ENCODE measurements around the gene SMARCAD1.

Gene SMARCAD1

DNA sequence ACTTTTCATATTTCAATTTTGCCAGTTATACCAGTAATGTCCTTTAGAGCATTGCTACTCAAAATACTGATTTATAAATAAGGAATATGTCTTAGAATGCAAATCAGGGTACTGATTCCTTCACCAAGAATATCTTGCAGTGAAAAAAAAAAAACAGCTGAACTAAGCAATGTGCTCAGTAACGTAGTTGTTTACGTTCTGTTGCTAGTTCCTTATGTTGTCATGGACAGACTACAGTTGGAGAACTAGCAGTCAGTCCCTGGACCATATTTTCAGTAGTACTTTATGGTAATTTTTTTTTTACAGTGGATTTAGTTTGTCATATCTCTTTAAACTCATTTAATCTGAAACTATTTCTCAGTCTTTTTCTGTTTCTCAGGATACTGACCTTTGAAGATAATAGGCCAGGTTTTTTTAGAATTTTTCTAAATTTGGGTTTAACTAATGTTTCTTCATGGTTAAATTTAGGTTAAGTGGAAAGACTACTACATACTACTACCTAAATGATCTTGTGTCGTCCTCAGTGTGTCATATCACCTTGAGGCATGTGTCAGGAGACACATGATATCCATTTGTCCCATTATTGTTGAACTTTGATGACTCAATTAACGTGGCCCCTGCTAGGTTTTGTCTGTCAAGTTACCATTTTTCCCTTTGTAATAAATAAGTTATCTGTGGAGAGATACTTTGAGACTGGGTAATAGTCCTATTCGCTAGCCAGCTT lies 21.0 kb downstream of the SMARCAD1 start:
- TF ChIP-seq MYC (IDR thresholded peaks at IDR 0.05; ENCODE audit: low read depth, low read length) (no peak), POLR2A (IDR thresholded peaks at IDR 0.05; ENCODE audit: extremely low read depth, insufficient read length) (no peak), CTCF (IDR thresholded peaks at IDR 0.05; ENCODE audit: low read depth, low read length) (no peak), MAX (IDR thresholded peaks at IDR 0.05; ENCODE audit: low read depth, low read length) (no peak)
- no peak for DNase-seq (ENCODE audit: low read depth)

DNA sequence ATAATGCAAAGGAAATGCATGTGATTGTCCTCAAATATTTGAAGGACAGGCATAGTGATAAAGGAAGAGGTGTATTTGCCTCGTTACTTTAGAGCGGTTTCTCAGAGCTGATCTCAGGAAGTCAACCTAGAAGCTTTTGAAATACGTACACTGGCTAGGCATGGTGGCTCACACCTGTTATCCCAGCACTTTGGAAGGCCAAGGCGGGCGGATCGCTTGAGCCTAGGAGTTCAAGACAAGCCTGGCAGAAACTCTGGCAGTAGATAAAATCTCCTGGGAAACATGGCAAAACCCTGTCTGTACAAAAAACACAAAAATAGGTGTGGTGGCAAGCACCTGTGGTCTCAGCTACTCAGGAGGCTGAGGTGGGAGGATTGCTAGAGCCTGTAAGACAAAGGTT lies 24.9 kb downstream of the SMARCAD1 start:
- no peak for TF ChIP-seq MAX (IDR thresholded peaks at IDR 0.05; ENCODE audit: low read depth, low read length)
- TF ChIP-seq CTCF (IDR thresholded peaks at IDR 0.05; ENCODE audit: low read depth, low read length): no peak
- TF ChIP-seq POLR2A (IDR thresholded peaks at IDR 0.05; ENCODE audit: extremely low read depth, insufficient read length): no peak
- TF ChIP-seq MYC (IDR thresholded peaks at IDR 0.05; ENCODE audit: low read depth, low read length): no peak
- DNase-seq (ENCODE audit: low read depth): no peak

More for the DNA sequence above, 21.0 kb downstream of the SMARCAD1 start:
- H3K4me3 ChIP-seq (ENCODE audit: low read depth, low read length): no peak overlapping the region

DNA sequence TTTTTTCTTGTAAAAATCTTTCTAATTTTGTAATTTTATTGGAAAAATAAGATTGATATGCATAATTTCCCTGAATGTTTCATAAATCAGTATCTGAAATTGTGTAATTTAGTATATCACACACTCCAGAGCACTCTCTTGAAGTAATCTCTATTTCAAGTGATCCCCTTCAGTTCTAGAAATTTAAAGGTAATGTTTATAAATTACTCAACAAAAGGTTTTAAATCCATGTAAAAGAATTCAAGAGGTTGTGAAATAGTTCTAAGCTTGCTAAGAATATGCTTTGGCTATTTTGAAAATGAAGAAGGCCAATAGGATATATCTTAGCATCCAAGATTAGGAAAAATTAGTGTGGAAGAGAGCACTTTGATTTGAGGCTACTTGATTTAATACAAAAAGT lies 28.2 kb downstream of the SMARCAD1 start:
- no peak overlapping the region for H3K4me3 ChIP-seq (ENCODE audit: low read depth, low read length)
- no peak for TF ChIP-seq MAX (IDR thresholded peaks at IDR 0.05; ENCODE audit: low read depth, low read length)
- TF ChIP-seq POLR2A (IDR thresholded peaks at IDR 0.05; ENCODE audit: extremely low read depth, insufficient read length): no peak
- no peak for TF ChIP-seq MYC (IDR thresholded peaks at IDR 0.05; ENCODE audit: low read depth, low read length)
- no peak for TF ChIP-seq CTCF (IDR thresholded peaks at IDR 0.05; ENCODE audit: low read depth, low read length)
- DNase-seq (ENCODE audit: low read depth): no peak

More for the DNA sequence above, 24.9 kb downstream of the SMARCAD1 start:
- no peak overlapping the region for H3K4me3 ChIP-seq (ENCODE audit: low read depth, low read length)

DNA sequence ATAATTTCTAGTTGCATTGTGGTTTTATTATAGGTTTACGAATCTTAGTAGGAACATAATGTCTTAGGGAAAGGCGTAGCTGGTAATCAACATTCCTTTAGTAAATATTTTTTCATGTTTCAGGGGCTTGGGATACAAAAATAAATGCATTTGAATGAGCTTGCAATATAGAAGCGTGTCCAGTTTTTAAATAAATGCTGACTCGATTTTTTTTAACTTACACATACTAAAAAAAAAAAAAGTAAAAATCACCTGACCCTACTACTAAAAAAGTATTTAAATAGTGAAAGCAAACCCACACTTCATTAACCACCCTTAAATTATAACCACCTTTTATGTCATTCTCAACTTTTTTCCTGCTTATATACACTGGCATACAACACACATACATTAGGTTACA lies 29.6 kb downstream of the SMARCAD1 start:
- DNase-seq (ENCODE audit: low read depth): no peak
- H3K4me3 ChIP-seq (ENCODE audit: low read depth, low read length): no peak overlapping the region
- no peak for TF ChIP-seq MYC (IDR thresholded peaks at IDR 0.05; ENCODE audit: low read depth, low read length)
- no peak for TF ChIP-seq CTCF (IDR thresholded peaks at IDR 0.05; ENCODE audit: low read depth, low read length)
- TF ChIP-seq MAX (IDR thresholded peaks at IDR 0.05; ENCODE audit: low read depth, low read length): no peak
- TF ChIP-seq POLR2A (IDR thresholded peaks at IDR 0.05; ENCODE audit: extremely low read depth, insufficient read length): no peak

- DNase-seq (ENCODE audit: low read depth): no peak
- TF ChIP-seq POLR2A (IDR thresholded peaks at IDR 0.05; ENCODE audit: extremely low read depth, insufficient read length) (no peak), MAX (IDR thresholded peaks at IDR 0.05; ENCODE audit: low read depth, low read length) (no peak), CTCF (IDR thresholded peaks at IDR 0.05; ENCODE audit: low read depth, low read length) (no peak), MYC (IDR thresholded peaks at IDR 0.05; ENCODE audit: low read depth, low read length) (no peak)
- no peak overlapping the region for H3K4me3 ChIP-seq (ENCODE audit: low read depth, low read length)
Measured at GRCh38 chr4:94238160-94238559, 30.5 kb downstream of the SMARCAD1 start.

Data from NB4 (cell line).